ENCODE measurements around the gene ASCC3.

ASCC3 gene

DNA sequence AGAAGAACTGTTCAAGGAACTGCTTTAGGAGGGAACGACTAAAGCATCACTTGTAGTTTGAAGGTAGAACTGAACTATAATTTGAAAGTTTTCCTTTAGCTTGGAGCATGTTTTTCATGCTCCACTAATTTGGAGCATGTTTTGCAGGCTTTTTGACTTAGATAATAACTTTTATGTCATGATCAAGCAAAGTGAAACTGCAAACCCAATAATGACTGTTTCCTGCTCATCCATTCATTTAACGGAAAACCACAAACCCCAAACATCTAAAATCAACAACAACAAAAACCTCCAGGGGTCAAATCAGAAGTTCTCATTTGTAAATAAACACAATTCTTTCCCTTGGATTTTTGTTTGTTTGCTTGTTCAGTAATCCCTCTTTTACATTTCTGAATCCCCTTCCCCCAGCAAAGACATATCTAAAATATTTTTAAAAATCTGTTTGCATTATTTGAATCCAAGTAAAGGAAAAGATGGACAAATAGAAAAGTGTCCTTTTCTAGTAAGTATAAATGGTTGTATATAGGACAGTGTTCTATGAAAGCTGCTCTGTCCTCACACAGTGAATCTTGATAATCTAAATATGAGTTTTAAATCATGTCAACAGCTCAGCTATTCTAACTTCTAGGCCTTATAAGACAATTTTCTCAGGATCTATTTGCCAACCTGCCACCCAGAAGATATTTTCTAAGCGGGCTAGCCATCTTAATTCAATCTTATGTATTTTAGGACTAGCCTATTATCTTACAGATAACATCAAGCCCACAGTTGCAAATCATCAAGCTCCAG lies 419.0 kb downstream of the ASCC3 start:
- peak; percentile 69 for FAIRE-seq
- DNase-seq (ENCODE audit: extremely low spot score, insufficient read length, low read depth), result peak; percentile 20

GRCh38 chr6:100461278-100461916 lies 419.7 kb downstream of the ASCC3 start:
- FAIRE-seq (no peak), DNase-seq (ENCODE audit: extremely low spot score, insufficient read length, low read depth) (no peak)

DNA sequence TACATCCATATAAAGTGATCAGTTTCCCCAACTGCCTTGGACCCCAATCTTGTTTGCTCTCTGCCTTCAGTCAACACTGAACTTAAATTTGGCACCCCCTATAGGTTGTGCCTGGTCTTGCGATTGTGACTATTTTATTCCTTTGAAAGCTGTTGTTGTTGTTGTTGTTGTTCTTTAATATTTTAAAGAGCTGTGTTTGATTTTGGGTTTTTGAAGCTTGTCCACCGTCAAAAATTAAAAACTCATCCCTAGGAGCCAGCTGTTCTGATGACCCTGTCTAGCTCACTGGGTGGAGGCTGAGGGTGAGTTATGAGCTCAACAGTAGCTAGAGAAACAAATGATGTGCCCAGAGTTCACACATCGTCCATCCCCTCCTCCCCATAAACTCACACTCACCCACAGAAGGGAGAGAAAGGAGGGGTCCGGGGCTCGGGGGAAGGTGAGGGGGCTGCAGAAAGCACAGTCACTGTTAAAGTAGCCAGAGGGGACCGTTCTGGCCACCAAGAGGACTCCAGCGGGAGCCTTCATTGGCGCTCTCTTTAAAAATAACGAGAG lies 420.4 kb downstream of the ASCC3 start:
- FAIRE-seq (no peak), DNase-seq (ENCODE audit: extremely low spot score, insufficient read length, low read depth) (no peak)

DNA sequence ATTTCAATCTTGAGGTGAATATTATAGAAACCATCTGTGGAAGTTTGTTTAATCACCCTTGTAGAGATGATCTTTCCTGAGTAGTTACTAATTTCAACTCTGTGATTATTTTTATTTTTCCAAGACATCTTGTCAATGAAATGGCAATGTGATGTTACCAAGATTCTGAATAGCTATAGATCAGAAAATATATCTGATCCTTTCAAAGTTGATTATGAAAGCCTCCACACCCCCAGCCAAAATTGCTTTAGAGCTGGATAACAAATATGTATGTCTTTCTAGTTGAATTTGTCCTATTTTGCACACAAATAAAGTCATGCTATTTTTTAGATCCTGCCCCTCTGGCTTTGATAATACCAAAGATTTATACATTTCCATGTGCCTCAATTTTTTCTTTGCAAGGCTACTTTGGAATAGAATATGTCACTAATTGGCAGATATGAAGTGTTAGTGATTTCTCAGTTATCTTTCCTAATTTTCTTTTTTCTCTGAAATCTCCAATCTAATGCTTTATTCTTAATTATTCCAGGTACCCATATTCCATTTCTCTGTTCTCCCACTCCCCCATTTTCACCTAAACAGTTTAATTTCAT lies 421.4 kb downstream of the ASCC3 start:
- no peak for FAIRE-seq
- DNase-seq (ENCODE audit: extremely low spot score, insufficient read length, low read depth), result no peak

- FAIRE-seq (no peak), DNase-seq (ENCODE audit: extremely low spot score, insufficient read length, low read depth) (no peak)
These were observed 422.1 kb downstream of the ASCC3 start for GRCh38 chr6:100458841-100459591.
